H1 (cell line): ENCODE measurements around the gene LRP1. TPM values are rescaled to one million over a fixed set of nuclear protein-coding genes. Genes with fewer than 3 reads are reported as not detected.

Experiments
- CTCF ChIA-PET: fragments of 300-600 bp; sonication (Branson Sonifier 250); formaldehyde crosslinking; loops from one replicate; lab custom pipeline; 2021; ENCODE audit not compliant: partially characterized antibody; lab: Charles Lee
- POLR2A ChIA-PET: fragments of 300-600 bp; sonication (Branson Sonifier 250); formaldehyde crosslinking; loops from one replicate; lab custom pipeline; 2021; ENCODE audit warnings: inconsistent platforms; ENCODE audit not compliant: partially characterized antibody; lab: Charles Lee
- DNase-seq, 2 experiments: peaks; one replicate each; pipeline versions ENCODE4 v3.0.0 to v3.0.0-alpha.2; 2010 to 2022; ENCODE audit warnings: low spot score in 2 of 2, low read depth in 1 of 2, mixed read lengths in 1 of 2
- FAIRE-seq: peaks from 2 replicates; lab custom pipeline; 2011; peaks lifted over from hg19 to GRCh38; lab: Jason Lieb, UNC
- H2AFZ ChIP-seq: 2 replicates; pipeline ENCODE4 v1.8.1; 2012; ENCODE audit warnings: low read length, inconsistent platforms
- H2AK5ac ChIP-seq: 2 replicates; pipeline ENCODE4 v1.6.1; 2013; ENCODE audit warnings: low read depth, low read length
- H2BK120ac ChIP-seq: replicated peaks from 2 replicates; pipeline ENCODE3; 2013; ENCODE audit warnings: low read depth, low read length, inconsistent platforms
- H2BK12ac ChIP-seq: 2 replicates; pipeline ENCODE4 v1.6.1; 2013; ENCODE audit warnings: low read depth, low read length
- H2BK15ac ChIP-seq: 2 replicates; pipeline ENCODE4 v1.6.1; 2013; ENCODE audit warnings: low read length
- H2BK20ac ChIP-seq: 2 replicates; pipeline ENCODE4 v1.6.1; 2013; ENCODE audit warnings: low read length
- H2BK5ac ChIP-seq: 2 replicates; pipeline ENCODE4 v1.6.1; 2013; ENCODE audit warnings: low read depth, low read length
- H3K14ac ChIP-seq: 2 replicates; pipeline ENCODE4 v1.6.1; 2013; ENCODE audit warnings: inconsistent platforms; ENCODE audit not compliant: insufficient read length
- H3K18ac ChIP-seq: 2 replicates; pipeline ENCODE4 v1.6.1; 2013; ENCODE audit warnings: low read length; ENCODE audit errors: extremely low read depth
- H3K23ac ChIP-seq: 2 replicates; pipeline ENCODE4 v1.6.1; 2013; ENCODE audit warnings: inconsistent platforms; ENCODE audit not compliant: insufficient read length
- H3K23me2 ChIP-seq: 2 replicates; pipeline ENCODE4 v1.6.1; 2013; ENCODE audit warnings: low read depth, low read length
- H3K27ac ChIP-seq: 2 replicates; pipeline ENCODE4 v1.6.1; 2011; ENCODE audit warnings: low read depth, low read length, inconsistent platforms
- H3K27me3 ChIP-seq, 4 experiments: replicated peaks in 1 of 4; 1 replicate in 1 of 4; 2 replicates in 3 of 4; pipeline versions ENCODE4 v1.6.1 to v1.8.1; 2011 to 2013; ENCODE audit warnings: low read length in 3 of 4, mild to moderate bottlenecking in 3 of 4, inconsistent platforms in 2 of 4, mixed read lengths in 2 of 4, moderate library complexity in 1 of 4; ENCODE audit not compliant: control insufficient read depth in 3 of 4, insufficient read depth in 3 of 4; ENCODE audit errors: extremely low read depth in 1 of 4
- H3K36me3 ChIP-seq, 4 experiments: 2 replicates each; pipeline versions ENCODE4 v1.6.1 to v1.8.1; 2011 to 2013; ENCODE audit warnings: mild to moderate bottlenecking in 4 of 4, low read length in 3 of 4, moderate library complexity in 2 of 4, control low read depth in 1 of 4, inconsistent platforms in 1 of 4; ENCODE audit not compliant: insufficient read depth in 4 of 4, control insufficient read depth in 2 of 4
- H3K4ac ChIP-seq: replicated peaks from 2 replicates; pipeline ENCODE3; 2013; ENCODE audit warnings: low read length, low read depth, mixed read lengths, inconsistent platforms; ENCODE audit not compliant: insufficient read length
- H3K4me1 ChIP-seq, 4 experiments: replicated peaks in 1 of 4; 1 replicate in 1 of 4; 2 replicates in 3 of 4; pipeline versions ENCODE4 v1.6.1 to v1.8.1; 2011 to 2013; ENCODE audit warnings: low read length in 3 of 4, inconsistent platforms in 2 of 4, mixed read lengths in 1 of 4; ENCODE audit not compliant: insufficient read depth in 4 of 4, control insufficient read depth in 3 of 4
- H3K4me2 ChIP-seq, 2 experiments: 2 replicates each; pipeline versions ENCODE4 v1.6.1 to v1.8.1; 2011 to 2013; ENCODE audit warnings: low read depth in 2 of 2, low read length in 2 of 2, control low read depth in 1 of 2, inconsistent platforms in 1 of 2, mild to moderate bottlenecking in 1 of 2; ENCODE audit not compliant: insufficient read depth in 1 of 2
- H3K4me3 ChIP-seq, 4 experiments: fragments of 200-600, 300-600 bp in 1 of 4; sonication (generic), shearing (Covaris generic), sonication (Bioruptor Twin) in 1 of 4; 2 replicates each; pipeline versions ENCODE4 v1.5.1 to v1.8.1; 2011 to 2016; ENCODE audit warnings: low read length in 4 of 4, low read depth in 3 of 4, control low read depth in 2 of 4, inconsistent platforms in 2 of 4, mild to moderate bottlenecking in 2 of 4, mixed read lengths in 1 of 4, moderate library complexity in 1 of 4; ENCODE audit not compliant: insufficient read depth in 2 of 4; ENCODE audit errors: extremely low read depth in 1 of 4
- H3K56ac ChIP-seq: replicated peaks from 2 replicates; pipeline ENCODE3; 2013; ENCODE audit warnings: low read depth, mild to moderate bottlenecking, mixed read lengths, low read length, inconsistent platforms; ENCODE audit not compliant: insufficient read length
- H3K79me1 ChIP-seq: 2 replicates; pipeline ENCODE4 v1.6.1; 2013; ENCODE audit warnings: low read depth, low read length, control low read depth
- H3K79me2 ChIP-seq, 2 experiments: 2 replicates each; pipeline versions ENCODE4 v1.6.1 to v1.8.1; 2012 to 2013; ENCODE audit warnings: low read length in 2 of 2, mild to moderate bottlenecking in 2 of 2, inconsistent platforms in 1 of 2; ENCODE audit not compliant: insufficient read depth in 2 of 2, control insufficient read depth in 1 of 2
- H3K9ac ChIP-seq, 4 experiments: replicated peaks in 1 of 4; 1 replicate in 1 of 4; 2 replicates in 3 of 4; pipeline versions ENCODE4 v1.6.1 to v1.8.1; 2011 to 2013; ENCODE audit warnings: low read depth in 3 of 4, low read length in 3 of 4, control low read depth in 2 of 4, mild to moderate bottlenecking in 2 of 4, moderate library complexity in 2 of 4, inconsistent platforms in 1 of 4; ENCODE audit errors: extremely low read depth in 1 of 4
- H3K9me3 ChIP-seq, 2 experiments: 2 replicates each; pipeline versions ENCODE4 v1.6.1 to v1.8.1; 2012 to 2013; ENCODE audit warnings: mild to moderate bottlenecking in 2 of 2, moderate library complexity in 2 of 2, control low read depth in 1 of 2, inconsistent platforms in 1 of 2, low read depth in 1 of 2, low read length in 1 of 2, mixed read lengths in 1 of 2; ENCODE audit not compliant: insufficient read depth in 2 of 2
- H4K20me1 ChIP-seq, 2 experiments: replicated peaks in 1 of 2; 2 replicates each; pipeline versions ENCODE3 to v1.8.1; 2011 to 2013; ENCODE audit warnings: inconsistent platforms in 2 of 2, low read length in 2 of 2, mild to moderate bottlenecking in 1 of 2; ENCODE audit not compliant: insufficient read depth in 2 of 2, control insufficient read depth in 1 of 2
- H4K5ac ChIP-seq: 2 replicates; pipeline ENCODE4 v1.6.1; 2013; ENCODE audit warnings: low read length, low read depth, mixed read lengths, inconsistent platforms; ENCODE audit not compliant: insufficient read length
- H4K8ac ChIP-seq: 2 replicates; pipeline ENCODE4 v1.8.0; 2013; ENCODE audit warnings: mild to moderate bottlenecking, moderate library complexity, low read length, inconsistent platforms; ENCODE audit not compliant: insufficient read depth; ENCODE audit errors: extremely low read depth
- H4K91ac ChIP-seq: replicated peaks from 2 replicates; pipeline ENCODE3; 2013; ENCODE audit warnings: low read length, mixed read lengths, inconsistent platforms; ENCODE audit not compliant: insufficient read length
- KDM5A ChIP-seq: fragments of 200-600 bp; IDR thresholded peaks from 2 replicates; pipeline ENCODE4 v1.7.1; 2012; ENCODE audit warnings: mild to moderate bottlenecking, low read length, inconsistent platforms, mixed read lengths
- TCF12 ChIP-seq: IDR thresholded peaks from 2 replicates; pipeline ENCODE4 v1.6.1; 2011; ENCODE audit warnings: low read depth, mild to moderate bottlenecking, low read length
- WGBS, 2 experiments: shearing (Covaris generic) in 1 of 2; methylation state at CpG; one replicate each; pipeline versions ENCODE4 v1.1.6 to v1.1.7; 2013 to 2015; ENCODE audit warnings: low lambda C conversion rate in 2 of 2, mixed read lengths in 2 of 2, inconsistent platforms in 1 of 2, low coverage in 1 of 2, missing lambda C conversion rate in 1 of 2; ENCODE audit not compliant: insufficient replicate concordance in 2 of 2, insufficient coverage in 1 of 2, insufficient read length in 1 of 2; ENCODE audit errors: extremely low coverage in 1 of 2, missing lambda C conversion rate in 1 of 2; 5-methylcytosine and 5-hydroxymethylcytosine counted together
- polyA plus RNA-seq, 7 experiments: library from polyadenylated mRNA; depleted of rRNA in 3 of 7; stranded (reverse) in 5 of 7; unstranded in 2 of 7; fragments of >200 nt in 5 of 7; fragments of 200-250 nt in 2 of 7; gene quantifications; 1 replicate in 5 of 7; 2 replicates in 1 of 7; 4 replicates in 1 of 7; pipeline versions ENCODE4 v1.2.1 to v1.2.3, GENCODE V29; 2011 to 2013; ENCODE audit warnings: missing spikeins in 2 of 7, mixed read lengths in 2 of 7
- total RNA-seq: library from RNA; stranded (reverse); fragmentation: NEBNext Ultra II Directional; extraction: Animal tissue kit (Norgen Biotek cat#: 25700); gene quantifications from 2 replicates; pipeline ENCODE4 v1.2.1, GENCODE V29; 2021

Gene LRP1
- total and polyA plus RNA-seq, 2 of the 8 experiments (the other 6 are each of a cell fraction or from before 2014, with no cell fraction given), result 35.3 to 92.5 TPM

GRCh38 chr12:57154076-57154475 lies 25.8 kb downstream of the LRP1 start:
- no peak for FAIRE-seq
- peaks cover 25 to 61% (median 53%) of the 10 kb centered on the region in 4 experiments; a peak in 7 of 8 replicates for H3K36me3 ChIP-seq

More at GRCh38 chr12:57154076-57154475, 25.8 kb downstream of the LRP1 start:
- Histone ChIP-seq H4K20me1 (peaks cover 12 to 13% of the 10 kb centered on the region in 2 experiments), H2BK5ac (no peak overlapping the region), H3K9ac (no peak overlapping the region), H3K18ac (no peak overlapping the region), H4K8ac (no peak overlapping the region), H2AFZ (no peak overlapping the region), H2BK12ac (no peak overlapping the region), H3K4me1 (peaks cover 0 to 4% (median 1%) of the 10 kb centered on the region in 4 experiments; a peak in 3 of 7 replicates), H2AK5ac (no peak overlapping the region), H3K14ac (no peak overlapping the region), H3K23me2 (no peaks in the 10 kb centered on the region), H4K5ac (no peak overlapping the region), H2BK15ac (no peak overlapping the region), H3K27me3 (no peaks in the 10 kb centered on the region), H4K91ac (no peak overlapping the region), H3K4me3 (no peak overlapping the region), H3K9me3 (no peaks in the 10 kb centered on the region), H3K27ac (no peak overlapping the region), H3K56ac (no peak overlapping the region), H3K79me1 (peaks cover 2% of the 10 kb centered on the region; the same call in 1 of the 2 replicates), H2BK20ac (no peak overlapping the region), H2BK120ac (no peak overlapping the region), H3K4me2 (no peak overlapping the region), H3K79me2 (no peaks in the 10 kb centered on the region)
- 93% methylated on average over 3 of the region's 6 CpGs; no CpG with 5 or more reads in 1 of the 2 experiments for WGBS, 2 experiments
- ChIA-PET CTCF (interaction anchor here (0.9 to 10.6 kb wide), 6 partner anchors 11 to 42 kb away, joined by 3 to 150 read pairs (median 4); no protein-coding TSS in a partner anchor), POLR2A (interaction anchor here (1.0 to 10.8 kb wide), 6 partner anchors 8 to 22 kb away, joined by 3 to 75 read pairs (median 3); no protein-coding TSS in a partner anchor)
- no peak for DNase-seq
- TF ChIP-seq KDM5A (no peak), TCF12 (no peak)
- TF ChIP-seq, all 59 proteins: peak for 0
- Histone ChIP-seq H3K23ac (no peak overlapping the region), H3K4ac (no peak overlapping the region)
